Coronary artery (tissue), 2 donors: Measurements from ENCODE around the gene A4GALT.
A peak's percentile ranks its signal among the peaks of the same experiment; 100 is the strongest.

ENCODE experiments used
- DNase-seq: peaks from one replicate; pipeline ENCODE4 v3.0.0-alpha.2; 2017; ENCODE audit warnings: low spot score
- H3K27ac ChIP-seq, 2 donors: fragments of 200-600 bp; sonication (generic); one replicate each; pipeline ENCODE4 v1.5.1; 2016 to 2019
- H3K4me3 ChIP-seq: fragments of 200-600 bp; sonication (generic); 2 replicates; pipeline ENCODE4 v1.5.1; 2016; ENCODE audit warnings: mild to moderate bottlenecking, moderate library complexity
- CTCF ChIP-seq: fragments of 200-600 bp; sonication (generic); IDR thresholded peaks from one replicate; pipeline ENCODE4 v1.5.1; 2019; ENCODE audit warnings: antibody characterized with exemption

The A4GALT gene

GRCh38 chr22:42700355-42700754 is 20.3 kb downstream of the A4GALT start:
- Histone ChIP-seq H3K27ac (peak overlapping the region; percentile 77 to 94), H3K4me3 (no peak overlapping the region)
- no peak for DNase-seq
- TF ChIP-seq CTCF: no peak

GRCh38 chr22:42699976-42700352 is 20.7 kb downstream of the A4GALT start:
- peak overlapping the region; percentile 77 to 94 for H3K27ac ChIP-seq
- H3K4me3 ChIP-seq: no peak overlapping the region
- TF ChIP-seq CTCF: no peak
- no peak for DNase-seq

- H3K27ac ChIP-seq: peak overlapping the region; percentile 77 to 94
- no peak for DNase-seq
- peak overlapping the region; percentile 36 for H3K4me3 ChIP-seq
- TF ChIP-seq CTCF: no peak
These were observed 21.2 kb downstream of the A4GALT start for GRCh38 chr22:42699281-42699975.

GRCh38 chr22:42697542-42698013 is 23.1 kb downstream of the A4GALT start:
- DNase-seq: peak; percentile 97
- peak overlapping the region; percentile 77 to 94 for H3K27ac ChIP-seq
- no peak overlapping the region for H3K4me3 ChIP-seq
- no peak for TF ChIP-seq CTCF

GRCh38 chr22:42696331-42696967 is 24.2 kb downstream of the A4GALT start:
- no peak for TF ChIP-seq CTCF
- no peak overlapping the region for H3K4me3 ChIP-seq
- H3K27ac ChIP-seq: peak overlapping the region; percentile 77 to 94
- DNase-seq: no peak

- TF ChIP-seq CTCF: no peak
- DNase-seq: no peak
- Histone ChIP-seq H3K4me3 (no peak overlapping the region), H3K27ac (peak overlapping the region; percentile 77 to 94)
These were observed 25.4 kb downstream of the A4GALT start for GRCh38 chr22:42695294-42695693.
